ENCODE measurements around the gene TNNI3. TPM values are rescaled to one million over a fixed set of nuclear protein-coding genes. Genes with fewer than 3 reads are reported as not detected.

The TNNI3 gene
- total and polyA plus RNA-seq, 10 of the 15 experiments (the other 5 are each of a cell fraction or from before 2014, with no cell fraction given) = not detected

- no peak for TF ChIP-seq NFIC (IDR thresholded peaks at IDR 0.05; ENCODE audit: low read depth, low read length)
- no peak for TF ChIP-seq CTCF (IDR thresholded peaks at IDR 0.05 in 2 of 3, conservative IDR thresholded peaks at IDR 0.05 in 1 of 3; ENCODE audit: control insufficient read depth in 2 of 3, extremely low read depth in 1 of 3, insufficient read depth in 1 of 3, low read depth in 3 of 3, low read length in 3 of 3)
- no peak for TF ChIP-seq EED (IDR thresholded peaks at IDR 0.05; ENCODE audit: low read depth)
- TF ChIP-seq STAT3 (IDR thresholded peaks at IDR 0.05; ENCODE audit: low read depth, low read length) = no peak
- TF ChIP-seq E4F1 (IDR thresholded peaks at IDR 0.05; ENCODE audit: borderline replicate concordance, partially characterized antibody) = peak; percentile 22
- no peak for TF ChIP-seq PRDM15 (CRISPR knock-in tag; IDR thresholded peaks at IDR 0.05)
- no peak for TF ChIP-seq MTA2 (IDR thresholded peaks at IDR 0.05; ENCODE audit: low read depth)
- TF ChIP-seq ETV6 (conservative IDR thresholded peaks at IDR 0.05 in 1 of 2, IDR thresholded peaks at IDR 0.05 in 1 of 2; ENCODE audit: borderline replicate concordance in 1 of 2, low read depth in 1 of 2) = no peak
- no peak for TF ChIP-seq MTA3 (IDR thresholded peaks at IDR 0.05; ENCODE audit: borderline replicate concordance, low read length)
- peak; percentile 71 for TF ChIP-seq NR2C1 (IDR thresholded peaks at IDR 0.05)
- peak; percentile 83 for TF ChIP-seq NBN (IDR thresholded peaks at IDR 0.05)
- TF ChIP-seq ZZZ3 (IDR thresholded peaks at IDR 0.05; ENCODE audit: control insufficient read depth, insufficient read length, low read depth) = no peak
- no peak for TF ChIP-seq SMC3 (IDR thresholded peaks at IDR 0.05; ENCODE audit: borderline replicate concordance, low read length)
- TF ChIP-seq HDAC2 (IDR thresholded peaks at IDR 0.05) = no peak
- TF ChIP-seq NR2F1 (conservative IDR thresholded peaks at IDR 0.05) = 0 out of 2 replicates have a peak, but pooled peaks have one; percentile 65
- no peak for TF ChIP-seq PAX5 (IDR thresholded peaks at IDR 0.05; ENCODE audit: borderline replicate concordance, low read depth, low read length)
- no peak for TF ChIP-seq CHD4 (IDR thresholded peaks at IDR 0.05)
- TF ChIP-seq CBFB (IDR thresholded peaks at IDR 0.05; ENCODE audit: low read depth) = 0 out of 2 replicates have a peak, but pooled peaks have one; percentile 31
- TF ChIP-seq MEF2B (IDR thresholded peaks at IDR 0.05; ENCODE audit: partially characterized antibody, poor library complexity, severe bottlenecking) = no peak
- no peak for TF ChIP-seq USF1 (IDR thresholded peaks at IDR 0.05; ENCODE audit: borderline replicate concordance, extremely low read length, insufficient read depth, low read depth, low read length)
- TF ChIP-seq TBL1XR1 (IDR thresholded peaks at IDR 0.05; ENCODE audit: low read depth, low read length) = peak; percentile 73
- no peak for TF ChIP-seq BRCA1 (IDR thresholded peaks at IDR 0.05; ENCODE audit: low read depth, low read length)
Measured at GRCh38 chr19:55117663-55118391, 39.7 kb downstream of the TNNI3 start (continued).

All from GM12878 (cell line).